ENCODE results near the gene IFT88.
"Not testable (repeated sequence)": the region's sequence is repeated elsewhere in the genome, so short reads cannot be mapped to it uniquely, and the experiment has no call there.

The IFT88 gene

GRCh38 chr13:20671789-20672188, 104.8 kb downstream of the IFT88 start:
- TF ChIP-seq CTCF (IDR thresholded peaks at IDR 0.05; ENCODE audit: control insufficient read depth, extremely low read depth, insufficient read depth), result no peak
- H3K4me3 ChIP-seq (ENCODE audit: low read depth, low read length), result no peak overlapping the region
- DNase-seq (ENCODE audit: low read depth), result no peak

- TF ChIP-seq CTCF (IDR thresholded peaks at IDR 0.05; ENCODE audit: control insufficient read depth, extremely low read depth, insufficient read depth), result no peak
- DNase-seq (ENCODE audit: low read depth), result no peak
Measured at GRCh38 chr13:20672772-20673171, 105.8 kb downstream of the IFT88 start.

GRCh38 chr13:20673715-20674114, 106.8 kb downstream of the IFT88 start:
- no peak for DNase-seq (ENCODE audit: low read depth)
- no peak for TF ChIP-seq CTCF (IDR thresholded peaks at IDR 0.05; ENCODE audit: control insufficient read depth, extremely low read depth, insufficient read depth)
- H3K4me3 ChIP-seq (ENCODE audit: low read depth, low read length), result no peak overlapping the region

More at GRCh38 chr13:20672772-20673171, 105.8 kb downstream of the IFT88 start:
- H3K4me3 ChIP-seq (ENCODE audit: low read depth, low read length), result no peak overlapping the region

GRCh38 chr13:20676213-20676612, 109.3 kb downstream of the IFT88 start:
- no peak for DNase-seq (ENCODE audit: low read depth)
- no peak overlapping the region for H3K4me3 ChIP-seq (ENCODE audit: low read depth, low read length)
- TF ChIP-seq CTCF (IDR thresholded peaks at IDR 0.05; ENCODE audit: control insufficient read depth, extremely low read depth, insufficient read depth), result no peak

- not testable (repeated sequence) for H3K4me3 ChIP-seq (ENCODE audit: low read depth, low read length); DNase-seq (ENCODE audit: low read depth)
Measured at GRCh38 chr13:20678606-20679005, 111.6 kb downstream of the IFT88 start.

GRCh38 chr13:20679879-20680278, 112.9 kb downstream of the IFT88 start:
- TF ChIP-seq CTCF (IDR thresholded peaks at IDR 0.05; ENCODE audit: control insufficient read depth, extremely low read depth, insufficient read depth), result no peak
- no peak for DNase-seq (ENCODE audit: low read depth)
- H3K4me3 ChIP-seq (ENCODE audit: low read depth, low read length), result no peak overlapping the region

GRCh38 chr13:20680416-20681080, 113.6 kb downstream of the IFT88 start:
- no peak for DNase-seq (ENCODE audit: low read depth)
- TF ChIP-seq CTCF (IDR thresholded peaks at IDR 0.05; ENCODE audit: control insufficient read depth, extremely low read depth, insufficient read depth), result no peak
- no peak overlapping the region for H3K4me3 ChIP-seq (ENCODE audit: low read depth, low read length)

GRCh38 chr13:20681481-20681880, 114.5 kb downstream of the IFT88 start:
- not testable (repeated sequence) for H3K4me3 ChIP-seq (ENCODE audit: low read depth, low read length)

More at GRCh38 chr13:20681481-20681880, 114.5 kb downstream of the IFT88 start:
- not testable (repeated sequence) for DNase-seq (ENCODE audit: low read depth)
